Erythroblast (primary cell): ENCODE results near the gene CRYGN.

Experiments used
- DNase-seq, 2 experiments: peaks; one replicate each; lab custom pipeline; 2025; lab: John Stamatoyannopoulos, UW
- GATA1 ChIP-seq: IDR thresholded peaks from 2 replicates; pipeline ENCODE4 v1.6.1; 2011; ENCODE audit warnings: low read depth, mild to moderate bottlenecking, control low read depth, low read length, moderate library complexity
- POLR2A ChIP-seq: IDR thresholded peaks from 2 replicates; pipeline ENCODE4 v1.6.1; 2011; ENCODE audit warnings: mild to moderate bottlenecking, low read length

CRYGN gene

GRCh38 chr7:151415375-151416105 is 24.4 kb downstream of the CRYGN start:
- DNase-seq = no peak
- TF ChIP-seq GATA1 = no peak
- TF ChIP-seq POLR2A = no peak

GRCh38 chr7:151413241-151413640 is 26.7 kb downstream of the CRYGN start:
- DNase-seq = no peak
- TF ChIP-seq POLR2A = no peak
- TF ChIP-seq GATA1 = no peak

GRCh38 chr7:151412318-151412717 is 27.6 kb downstream of the CRYGN start:
- no peak for TF ChIP-seq GATA1
- TF ChIP-seq POLR2A = no peak
- no peak for DNase-seq

- DNase-seq = no peak
- TF ChIP-seq GATA1 = no peak
- no peak for TF ChIP-seq POLR2A
Measured at GRCh38 chr7:151411551-151411950, 28.4 kb downstream of the CRYGN start.

- TF ChIP-seq POLR2A (no peak), GATA1 (no peak)
- no peak for DNase-seq
Measured at GRCh38 chr7:151410405-151411390, 29.2 kb downstream of the CRYGN start.

GRCh38 chr7:151409667-151410404 is 30.1 kb downstream of the CRYGN start, which contains the start of gene WDR86:
TSS of gene WDR86 (minus strand) at chr7:151410038. CDS start at chr7:151409589, 449 bp downstream.
- DNase-seq = no peak
- TF ChIP-seq POLR2A (no peak), GATA1 (no peak)

- no peak for TF ChIP-seq GATA1
- no peak for TF ChIP-seq POLR2A
Measured at GRCh38 chr7:151408839-151409666, 30.9 kb downstream of the CRYGN start.

GRCh38 chr7:151408498-151408838 is 31.5 kb downstream of the CRYGN start:
- no peak for DNase-seq
- TF ChIP-seq POLR2A (no peak), GATA1 (no peak)

More at GRCh38 chr7:151408839-151409666, 30.9 kb downstream of the CRYGN start:
- DNase-seq = no peak

GRCh38 chr7:151406886-151407583 is 32.9 kb downstream of the CRYGN start:
- TF ChIP-seq POLR2A = no peak
- TF ChIP-seq GATA1 = no peak
- DNase-seq = no peak

- DNase-seq = no peak
- TF ChIP-seq POLR2A (no peak), GATA1 (no peak)
Measured at GRCh38 chr7:151406051-151406875, 33.7 kb downstream of the CRYGN start.

GRCh38 chr7:151405588-151405987 is 34.4 kb downstream of the CRYGN start:
- TF ChIP-seq POLR2A (no peak), GATA1 (no peak)
- no peak for DNase-seq

- DNase-seq = no peak
- TF ChIP-seq GATA1 (no peak), POLR2A (no peak)
Measured at GRCh38 chr7:151405056-151405455, 34.9 kb downstream of the CRYGN start.
